ENCODE results near the gene OPCML.

The OPCML gene

DNA sequence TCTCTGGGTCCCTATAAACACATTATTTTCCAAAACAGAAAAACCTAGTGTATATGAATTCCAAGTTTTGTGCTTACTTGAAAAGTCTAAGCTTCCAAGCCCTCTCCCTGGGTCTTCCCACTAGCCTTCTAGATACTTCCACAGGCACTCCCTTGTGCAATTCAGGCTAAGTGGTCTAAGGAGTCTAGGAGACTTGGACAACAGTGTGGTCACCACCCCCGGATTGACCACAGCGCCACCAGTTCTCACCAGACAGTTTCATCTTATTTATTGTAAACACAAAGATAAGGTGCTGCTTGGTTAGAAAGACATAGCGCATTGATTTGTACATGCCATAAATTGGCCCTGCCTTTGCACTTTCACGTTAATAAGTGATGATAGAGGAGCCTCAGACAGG, 623.9 kb downstream of the OPCML start:
- ATAC-seq = no peak
- no peak for TF ChIP-seq ZNF70 (CRISPR knock-in tag; IDR thresholded peaks at IDR 0.05)
- TF ChIP-seq OSR1 (CRISPR knock-in tag; IDR thresholded peaks at IDR 0.05) = no peak
- TF ChIP-seq, protein P1, sequence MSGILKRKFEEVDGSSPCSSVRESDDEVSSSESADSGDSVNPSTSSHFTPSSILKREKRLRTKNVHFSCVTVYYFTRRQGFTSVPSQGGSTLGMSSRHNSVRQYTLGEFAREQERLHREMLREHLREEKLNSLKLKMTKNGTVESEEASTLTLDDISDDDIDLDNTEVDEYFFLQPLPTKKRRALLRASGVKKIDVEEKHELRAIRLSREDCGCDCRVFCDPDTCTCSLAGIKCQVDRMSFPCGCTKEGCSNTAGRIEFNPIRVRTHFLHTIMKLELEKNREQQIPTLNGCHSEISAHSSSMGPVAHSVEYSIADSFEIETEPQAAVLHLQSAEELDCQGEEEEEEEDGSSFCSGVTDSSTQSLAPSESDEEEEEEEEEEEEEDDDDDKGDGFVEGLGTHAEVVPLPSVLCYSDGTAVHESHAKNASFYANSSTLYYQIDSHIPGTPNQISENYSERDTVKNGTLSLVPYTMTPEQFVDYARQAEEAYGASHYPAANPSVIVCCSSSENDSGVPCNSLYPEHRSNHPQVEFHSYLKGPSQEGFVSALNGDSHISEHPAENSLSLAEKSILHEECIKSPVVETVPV (CRISPR knock-in tag; IDR thresholded peaks at IDR 0.05) = no peak
- TF ChIP-seq PATZ1 (CRISPR knock-in tag; IDR thresholded peaks at IDR 0.05; ENCODE audit: borderline replicate concordance) = no peak
- no peak for TF ChIP-seq ZNF8 (CRISPR knock-in tag; IDR thresholded peaks at IDR 0.05)
- no peak for TF ChIP-seq ESRRG (CRISPR knock-in tag; IDR thresholded peaks at IDR 0.05)
- no peak for TF ChIP-seq PPARA (CRISPR knock-in tag; IDR thresholded peaks at IDR 0.05; ENCODE audit: borderline replicate concordance)
- TF ChIP-seq ZNF565 (CRISPR knock-in tag; conservative IDR thresholded peaks at IDR 0.05; ENCODE audit: low read depth) = no peak
- no peak for TF ChIP-seq TCF4 (CRISPR knock-in tag; IDR thresholded peaks at IDR 0.05; ENCODE audit: borderline replicate concordance)
- TF ChIP-seq ARNTL (CRISPR knock-in tag; IDR thresholded peaks at IDR 0.05; ENCODE audit: borderline replicate concordance, low read depth) = no peak
- no peak for TF ChIP-seq TOX (CRISPR knock-in tag; IDR thresholded peaks at IDR 0.05; ENCODE audit: borderline replicate concordance)
- no peak for TF ChIP-seq ZFP3 (CRISPR knock-in tag; IDR thresholded peaks at IDR 0.05)
- TF ChIP-seq, protein P2, sequence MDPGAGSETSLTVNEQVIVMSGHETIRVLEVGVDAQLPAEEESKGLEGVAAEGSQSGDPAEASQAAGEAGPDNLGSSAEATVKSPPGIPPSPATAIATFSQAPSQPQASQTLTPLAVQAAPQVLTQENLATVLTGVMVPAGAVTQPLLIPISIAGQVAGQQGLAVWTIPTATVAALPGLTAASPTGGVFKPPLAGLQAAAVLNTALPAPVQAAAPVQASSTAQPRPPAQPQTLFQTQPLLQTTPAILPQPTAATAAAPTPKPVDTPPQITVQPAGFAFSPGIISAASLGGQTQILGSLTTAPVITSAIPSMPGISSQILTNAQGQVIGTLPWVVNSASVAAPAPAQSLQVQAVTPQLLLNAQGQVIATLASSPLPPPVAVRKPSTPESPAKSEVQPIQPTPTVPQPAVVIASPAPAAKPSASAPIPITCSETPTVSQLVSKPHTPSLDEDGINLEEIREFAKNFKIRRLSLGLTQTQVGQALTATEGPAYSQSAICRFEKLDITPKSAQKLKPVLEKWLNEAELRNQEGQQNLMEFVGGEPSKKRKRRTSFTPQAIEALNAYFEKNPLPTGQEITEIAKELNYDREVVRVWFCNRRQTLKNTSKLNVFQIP (CRISPR knock-in tag; IDR thresholded peaks at IDR 0.05; ENCODE audit: borderline replicate concordance, low read depth) = no peak
- TF ChIP-seq SNAI2 (CRISPR knock-in tag; IDR thresholded peaks at IDR 0.05) = no peak
- TF ChIP-seq CREB5 (CRISPR knock-in tag; IDR thresholded peaks at IDR 0.05; ENCODE audit: low read depth) = no peak
- no peak for TF ChIP-seq ISL1 (CRISPR knock-in tag; IDR thresholded peaks at IDR 0.05)

DNA sequence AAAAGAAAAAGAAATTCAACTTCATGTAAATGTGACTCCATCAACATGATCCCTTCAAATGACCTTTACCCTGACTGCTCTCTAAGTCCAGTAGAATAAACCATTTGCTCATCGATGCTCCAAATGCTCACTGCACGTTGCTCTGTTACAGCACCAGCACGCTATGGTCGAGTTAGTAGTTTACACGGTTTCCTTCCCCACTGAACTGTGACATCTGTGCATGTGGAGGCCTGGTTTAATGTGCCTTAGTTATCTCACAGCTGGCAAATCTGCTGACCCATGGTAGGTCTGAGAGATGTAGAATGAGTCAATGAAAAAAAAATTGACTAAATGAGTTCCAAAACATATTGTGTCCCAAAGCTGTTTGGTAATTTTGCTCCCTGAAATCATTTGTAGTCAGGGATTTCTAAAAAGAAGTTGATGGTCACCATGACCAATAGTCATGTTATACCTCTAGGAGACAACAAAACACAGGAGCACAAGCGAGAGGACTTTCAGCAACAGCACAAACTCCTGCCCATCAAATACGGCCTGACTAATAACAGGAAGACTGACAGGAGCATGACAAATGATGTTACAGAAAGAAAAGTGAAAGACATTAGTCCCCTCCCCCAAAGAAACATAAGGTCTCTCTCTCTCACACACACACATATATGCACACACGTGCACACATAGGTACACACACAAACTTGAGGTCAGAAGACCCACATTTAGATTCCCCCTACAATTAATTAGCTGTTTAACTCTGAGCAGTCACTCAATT, 624.5 kb downstream of the OPCML start:
- TF ChIP-seq ZFP30 (CRISPR knock-in tag; IDR thresholded peaks at IDR 0.05) = no peak
- no peak for ATAC-seq

DNA sequence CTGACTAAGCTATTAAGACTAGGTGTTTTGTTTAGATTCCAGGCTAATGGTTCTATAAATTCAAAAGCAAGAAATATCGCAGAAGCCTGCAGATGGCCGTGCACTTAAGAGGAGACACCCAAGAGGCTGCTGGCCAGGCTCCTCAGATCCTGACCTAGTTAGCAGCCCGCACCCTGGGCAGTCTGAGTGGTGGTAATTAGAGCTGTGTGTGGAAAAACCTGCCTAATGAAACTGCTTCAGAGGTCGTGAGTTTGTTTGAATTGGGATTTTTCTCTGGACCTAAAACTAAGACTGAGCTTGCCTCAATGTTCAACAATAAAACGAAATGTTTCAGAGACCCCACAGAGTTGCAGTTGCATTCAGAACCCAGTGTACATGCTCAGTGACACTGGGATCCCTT, 627.7 kb downstream of the OPCML start:
- no peak for TF ChIP-seq ZC3H10 (CRISPR knock-in tag; IDR thresholded peaks at IDR 0.05)
- TF ChIP-seq PPARA (CRISPR knock-in tag; IDR thresholded peaks at IDR 0.05; ENCODE audit: borderline replicate concordance) = no peak
- no peak for TF ChIP-seq ZNF565 (CRISPR knock-in tag; conservative IDR thresholded peaks at IDR 0.05; ENCODE audit: low read depth)
- TF ChIP-seq CSDC2 (CRISPR knock-in tag; IDR thresholded peaks at IDR 0.05) = no peak
- TF ChIP-seq ZNF8 (CRISPR knock-in tag; IDR thresholded peaks at IDR 0.05) = no peak
- TF ChIP-seq ARNTL (CRISPR knock-in tag; IDR thresholded peaks at IDR 0.05; ENCODE audit: borderline replicate concordance, low read depth) = no peak
- TF ChIP-seq SNAI2 (CRISPR knock-in tag; IDR thresholded peaks at IDR 0.05) = no peak
- TF ChIP-seq RARB (CRISPR knock-in tag; IDR thresholded peaks at IDR 0.05) = no peak
- no peak for TF ChIP-seq ESRRG (CRISPR knock-in tag; IDR thresholded peaks at IDR 0.05)
- TF ChIP-seq, protein P3, sequence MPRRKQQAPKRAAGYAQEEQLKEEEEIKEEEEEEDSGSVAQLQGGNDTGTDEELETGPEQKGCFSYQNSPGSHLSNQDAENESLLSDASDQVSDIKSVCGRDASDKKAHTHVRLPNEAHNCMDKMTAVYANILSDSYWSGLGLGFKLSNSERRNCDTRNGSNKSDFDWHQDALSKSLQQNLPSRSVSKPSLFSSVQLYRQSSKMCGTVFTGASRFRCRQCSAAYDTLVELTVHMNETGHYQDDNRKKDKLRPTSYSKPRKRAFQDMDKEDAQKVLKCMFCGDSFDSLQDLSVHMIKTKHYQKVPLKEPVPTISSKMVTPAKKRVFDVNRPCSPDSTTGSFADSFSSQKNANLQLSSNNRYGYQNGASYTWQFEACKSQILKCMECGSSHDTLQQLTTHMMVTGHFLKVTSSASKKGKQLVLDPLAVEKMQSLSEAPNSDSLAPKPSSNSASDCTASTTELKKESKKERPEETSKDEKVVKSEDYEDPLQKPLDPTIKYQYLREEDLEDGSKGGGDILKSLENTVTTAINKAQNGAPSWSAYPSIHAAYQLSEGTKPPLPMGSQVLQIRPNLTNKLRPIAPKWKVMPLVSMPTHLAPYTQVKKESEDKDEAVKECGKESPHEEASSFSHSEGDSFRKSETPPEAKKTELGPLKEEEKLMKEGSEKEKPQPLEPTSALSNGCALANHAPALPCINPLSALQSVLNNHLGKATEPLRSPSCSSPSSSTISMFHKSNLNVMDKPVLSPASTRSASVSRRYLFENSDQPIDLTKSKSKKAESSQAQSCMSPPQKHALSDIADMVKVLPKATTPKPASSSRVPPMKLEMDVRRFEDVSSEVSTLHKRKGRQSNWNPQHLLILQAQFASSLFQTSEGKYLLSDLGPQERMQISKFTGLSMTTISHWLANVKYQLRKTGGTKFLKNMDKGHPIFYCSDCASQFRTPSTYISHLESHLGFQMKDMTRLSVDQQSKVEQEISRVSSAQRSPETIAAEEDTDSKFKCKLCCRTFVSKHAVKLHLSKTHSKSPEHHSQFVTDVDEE (CRISPR knock-in tag; IDR thresholded peaks at IDR 0.05) = no peak
- TF ChIP-seq ZNF70 (CRISPR knock-in tag; IDR thresholded peaks at IDR 0.05) = no peak
- TF ChIP-seq GLIS3 (CRISPR knock-in tag; IDR thresholded peaks at IDR 0.05) = no peak
- TF ChIP-seq OSR1 (CRISPR knock-in tag; IDR thresholded peaks at IDR 0.05) = no peak
- TF ChIP-seq, protein P2 (CRISPR knock-in tag; IDR thresholded peaks at IDR 0.05; ENCODE audit: borderline replicate concordance, low read depth) = no peak
- TF ChIP-seq CREB5 (CRISPR knock-in tag; IDR thresholded peaks at IDR 0.05; ENCODE audit: low read depth) = no peak
- TF ChIP-seq PATZ1 (CRISPR knock-in tag; IDR thresholded peaks at IDR 0.05; ENCODE audit: borderline replicate concordance) = no peak
- no peak for TF ChIP-seq ZFP3 (CRISPR knock-in tag; IDR thresholded peaks at IDR 0.05)
- TF ChIP-seq ISL1 (CRISPR knock-in tag; IDR thresholded peaks at IDR 0.05) = no peak
- ATAC-seq = no peak

Data from SK-N-SH treated with all-trans-retinoic acid at 6 μM for 48 hours (cell line).